ENCODE data around the gene MYPOP.

The MYPOP gene

DNA sequence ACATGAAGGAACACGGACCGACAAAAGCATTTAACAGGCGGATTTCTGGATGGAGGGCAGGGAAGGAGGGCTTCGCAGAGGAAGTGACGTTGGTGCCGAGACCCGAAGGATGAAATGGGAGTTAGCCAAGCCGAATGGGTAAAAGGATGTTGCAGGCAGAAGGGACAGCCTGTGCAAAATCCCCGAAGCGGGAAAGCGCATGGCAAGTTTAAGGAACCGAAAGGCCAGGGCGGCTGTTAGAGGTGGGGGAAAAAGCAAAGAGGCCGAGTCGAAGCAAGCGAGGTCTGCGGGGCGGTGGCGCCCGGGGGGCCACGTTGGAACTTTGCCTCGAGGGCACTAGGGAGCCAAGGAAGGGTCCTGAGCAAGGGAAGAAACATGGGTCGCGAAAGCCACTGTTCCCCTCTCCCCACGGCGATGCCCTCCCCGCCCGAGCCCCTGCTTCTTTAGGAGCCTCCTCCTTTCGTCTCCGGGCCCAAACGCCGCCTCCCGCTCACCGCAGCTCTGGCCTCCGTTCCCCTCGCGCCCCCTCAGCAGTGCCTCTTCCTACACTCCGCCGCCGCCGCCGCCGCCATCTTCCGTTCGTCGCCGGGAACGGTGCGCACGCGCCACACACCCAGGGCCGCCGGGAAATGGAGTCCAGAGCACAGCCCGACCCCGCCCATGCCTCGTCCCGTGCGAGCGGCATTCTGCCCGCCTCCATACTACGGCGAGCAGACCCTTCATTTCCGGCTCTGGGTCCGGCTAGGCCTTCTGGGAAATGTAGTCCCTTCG is 39.7 kb downstream of the MYPOP start, which contains the start of gene SYMPK:
Gene SYMPK, minus strand, starts transcription at position 584 of the 771 bp plus-strand sequence. CDS start 8,652 bp downstream, outside the sequence.
- DNase-seq: peak; percentile 100

DNA sequence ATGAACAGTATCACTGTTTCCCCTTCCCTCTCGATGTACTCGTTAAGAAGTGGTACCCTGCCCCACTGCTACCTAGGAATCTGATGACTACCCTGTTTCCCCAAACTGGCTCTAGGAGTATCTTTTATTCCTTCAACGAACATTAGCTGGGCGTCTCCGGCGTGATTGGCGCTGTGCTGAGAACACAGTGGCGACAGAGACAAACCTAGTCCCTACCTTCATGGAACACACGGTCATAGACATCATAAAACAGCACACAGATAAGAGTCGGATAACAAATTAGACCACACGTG is 40.2 kb downstream of the MYPOP start:
- DNase-seq: no peak

DNA sequence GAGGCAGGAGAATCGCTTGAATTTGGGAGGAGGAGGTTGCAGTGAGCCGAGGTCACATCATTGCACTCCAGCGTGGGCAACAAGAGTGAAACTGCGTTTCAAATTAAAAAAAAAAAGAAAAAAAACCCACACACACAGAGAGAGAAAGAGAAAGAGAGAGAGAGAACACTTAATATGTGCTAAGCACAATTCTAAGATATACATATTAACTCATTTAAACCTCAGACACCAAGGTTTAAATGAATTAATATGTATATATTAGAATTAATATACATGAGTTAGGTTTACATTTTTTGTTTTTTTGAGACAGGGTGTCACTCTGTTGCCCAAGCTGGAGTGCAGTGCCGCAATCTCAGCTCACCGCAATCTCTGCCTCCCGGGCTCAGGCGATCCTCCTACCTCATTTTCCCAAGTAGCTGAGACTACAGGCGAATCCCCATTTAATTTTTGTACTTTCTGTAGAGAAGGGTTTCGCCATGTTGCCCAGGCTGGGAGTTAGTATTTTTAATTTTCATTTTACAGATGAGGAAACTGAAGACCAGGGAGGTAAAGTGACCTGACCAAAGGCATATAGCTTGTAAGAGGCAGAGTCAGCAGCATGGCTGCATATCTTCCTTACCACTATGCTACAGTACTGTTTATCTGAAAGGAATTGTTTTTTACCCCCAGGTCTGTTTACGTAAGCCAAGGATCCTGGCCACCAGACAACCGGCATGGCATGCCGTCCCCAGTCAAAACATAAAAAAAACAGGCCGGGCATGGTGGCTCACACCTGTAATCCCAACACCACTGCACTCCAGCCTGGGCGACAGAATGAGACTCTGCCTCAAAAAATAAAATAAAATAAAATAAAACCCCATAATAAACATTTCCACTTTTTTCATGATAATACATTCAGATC is 41.8 kb downstream of the MYPOP start:
- DNase-seq: no peak

DNA sequence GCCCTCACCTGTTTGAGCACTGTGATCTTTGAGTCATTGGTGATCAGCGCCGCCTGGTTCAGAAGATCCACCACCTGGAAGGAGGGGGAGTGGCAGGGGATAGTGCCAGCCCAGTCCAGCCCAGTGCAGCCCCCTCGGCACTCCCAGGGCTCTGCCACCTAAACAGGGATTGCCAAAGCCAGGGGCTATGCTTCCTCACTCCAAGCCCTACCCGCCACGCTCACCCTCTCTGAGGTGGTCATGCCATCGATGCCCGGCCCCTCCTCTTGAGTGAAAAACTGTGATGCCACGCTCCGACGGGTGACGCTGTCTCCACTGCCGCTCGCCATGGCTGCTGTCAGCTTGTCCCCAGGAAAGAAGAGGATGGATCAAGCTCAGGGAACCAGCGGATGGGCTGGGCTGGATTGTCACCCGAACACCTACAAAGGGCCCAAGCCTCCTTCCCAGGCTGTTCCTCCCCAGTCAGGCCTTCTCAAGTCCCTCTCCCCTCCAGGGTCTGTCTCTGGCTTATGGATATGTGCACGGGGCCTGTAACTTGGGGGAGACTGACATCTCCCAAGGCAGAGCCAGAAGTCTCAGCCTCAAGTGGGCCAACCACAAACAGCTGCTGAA is 48.1 kb downstream of the MYPOP start:
- no peak for DNase-seq

DNA sequence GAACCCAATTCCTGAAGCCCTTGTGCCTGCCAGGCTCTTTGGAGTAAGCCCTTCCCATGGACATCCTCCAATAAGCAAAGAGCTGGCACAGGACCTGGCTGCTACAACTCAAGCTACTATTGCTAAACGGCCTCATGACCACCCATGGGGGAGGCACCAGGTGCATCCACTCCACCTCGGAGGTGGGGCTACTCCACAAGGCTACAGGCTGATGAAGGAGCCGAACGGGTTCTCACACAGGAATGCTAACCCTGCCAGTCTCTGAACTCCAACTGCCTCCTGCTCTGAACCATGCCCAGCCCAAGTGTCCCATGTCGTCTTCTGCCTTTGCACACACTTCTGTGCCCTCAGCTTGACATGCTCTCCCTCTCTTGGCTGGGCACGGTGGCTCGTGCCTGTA is 49.4 kb downstream of the MYPOP start:
- no peak for DNase-seq

DNA sequence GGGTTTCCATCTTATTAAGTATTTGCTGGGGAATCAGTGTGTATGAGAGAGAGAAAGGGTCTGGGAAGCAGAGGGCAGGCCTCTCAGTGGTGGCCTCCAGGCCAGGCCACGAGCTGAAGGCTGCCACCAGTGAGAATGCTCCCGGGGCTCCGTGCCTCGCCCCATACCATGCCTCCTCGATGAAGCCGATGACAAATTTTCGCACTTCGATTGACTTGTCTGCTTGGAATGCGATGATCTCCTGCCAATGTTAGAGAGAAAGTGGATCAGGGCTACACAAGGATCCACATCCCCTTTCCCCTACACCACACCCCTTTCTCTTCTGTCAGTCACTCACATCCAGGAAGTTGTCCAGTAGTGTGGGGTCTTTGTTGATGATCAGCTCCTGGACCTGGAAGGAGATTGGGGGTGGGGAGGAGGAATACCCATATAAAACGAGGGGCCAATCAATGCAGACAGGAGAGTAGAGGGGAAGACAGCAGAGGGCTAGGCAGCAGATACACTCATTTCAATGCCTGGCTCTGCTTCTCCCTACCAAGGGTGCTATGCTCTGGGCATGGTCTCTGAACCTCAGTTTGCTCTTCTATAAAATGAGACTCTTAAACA is 50.2 kb downstream of the MYPOP start:
- no peak for DNase-seq

DNA sequence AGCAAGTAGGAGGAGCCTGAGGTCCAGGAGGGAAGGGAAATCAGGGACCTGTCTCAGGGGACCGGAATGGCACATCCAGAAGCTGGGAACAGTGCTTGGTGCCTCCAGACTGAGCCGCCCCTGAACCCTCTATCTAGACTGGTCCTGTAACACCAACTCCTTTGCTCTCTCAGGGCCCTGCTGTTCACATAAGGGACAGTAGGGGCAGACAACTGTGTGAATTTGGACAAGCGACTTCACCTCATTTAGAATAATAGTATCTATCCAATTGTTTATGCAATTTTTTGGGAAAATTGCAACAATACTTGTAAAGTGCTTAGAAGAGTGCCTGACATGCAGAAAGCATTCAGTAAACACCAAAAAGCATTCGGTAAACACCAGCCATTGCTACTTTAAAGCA is 53.5 kb downstream of the MYPOP start:
- no peak for DNase-seq

DNA sequence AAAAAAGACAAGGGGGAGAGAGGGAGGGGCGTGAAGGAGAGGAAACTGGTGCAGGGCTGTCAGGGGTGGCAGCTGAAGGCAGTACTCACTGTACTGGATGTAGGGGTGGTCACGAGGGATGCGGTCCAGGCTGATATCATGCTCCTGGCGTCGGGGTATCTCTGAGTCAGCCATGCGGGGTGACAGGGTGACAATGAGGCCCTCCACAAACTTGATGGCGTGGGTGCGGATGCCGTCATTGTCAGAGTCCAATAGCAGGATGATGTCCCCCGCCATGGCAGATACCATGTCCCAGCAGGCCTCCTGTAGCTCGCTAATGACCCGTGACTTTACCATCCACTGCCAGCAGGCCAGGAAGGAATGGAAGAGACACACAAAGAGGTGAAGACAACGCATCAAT is 54.8 kb downstream of the MYPOP start:
- DNase-seq: no peak

DNA sequence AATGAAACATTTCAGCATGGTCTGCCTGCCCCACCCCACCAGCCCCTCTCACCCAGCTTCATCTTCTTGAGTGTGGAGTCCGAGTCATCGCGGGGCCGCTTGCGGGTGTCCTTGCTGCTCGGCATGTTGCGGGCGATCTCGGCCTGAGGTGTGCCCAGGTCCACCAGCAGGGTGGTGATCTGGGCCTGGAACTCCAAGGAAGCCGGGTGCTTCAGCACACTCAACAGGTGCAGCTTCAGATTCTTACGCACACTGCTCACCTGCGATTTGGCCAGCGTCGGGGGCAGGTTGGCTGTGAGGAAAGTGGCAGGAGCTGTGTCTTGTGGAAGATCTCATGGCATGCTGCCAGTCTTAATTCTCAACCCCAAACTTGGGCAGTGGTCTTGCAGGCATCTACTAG is 60.2 kb downstream of the MYPOP start:
- no peak for DNase-seq

Data from activated CD4-positive, alpha-beta T cell treated with anti-CD3 and anti-CD28 coated beads, Interleukin-10, Interleukin-2, amounts not matched to agents 100 ng/mL and 50 ng/mL, durations not matched to agents 16 hours and 8 hours (primary cell).